NOMO-1 treated with DMSO at 0.1 percent for 48 hours (cell line): ENCODE measurements around the gene CXXC5.

ENCODE experiments used
- DNase-seq: peaks from one replicate; lab custom pipeline; 2025; ENCODE audit not compliant: unreplicated experiment; lab: John Stamatoyannopoulos, UW

Gene CXXC5

GRCh38 chr5:139650689-139651042 is 2.5 kb downstream of the CXXC5 start:
- no peak for DNase-seq

- DNase-seq, result no peak
Observed at GRCh38 chr5:139651043-139651834, 3.1 kb downstream of the CXXC5 start.

- DNase-seq, result peak; percentile 14
Observed at GRCh38 chr5:139651853-139652787, 4.0 kb downstream of the CXXC5 start.

GRCh38 chr5:139652788-139653241 is 4.7 kb downstream of the CXXC5 start:
- no peak for DNase-seq

GRCh38 chr5:139653616-139654015 is 5.5 kb downstream of the CXXC5 start:
- DNase-seq, result no peak

GRCh38 chr5:139654464-139654863 is 6.3 kb downstream of the CXXC5 start:
- no peak for DNase-seq

GRCh38 chr5:139654871-139655491 is 6.8 kb downstream of the CXXC5 start:
- no peak for DNase-seq

- no peak for DNase-seq
Observed at GRCh38 chr5:139655727-139656271, 7.7 kb downstream of the CXXC5 start.

GRCh38 chr5:139657363-139658321 is 9.5 kb downstream of the CXXC5 start:
- DNase-seq, result no peak

- DNase-seq, result no peak
Observed at GRCh38 chr5:139658501-139658927, 10.4 kb downstream of the CXXC5 start.

- no peak for DNase-seq
Observed at GRCh38 chr5:139658928-139659667, 10.9 kb downstream of the CXXC5 start.

- no peak for DNase-seq
Observed at GRCh38 chr5:139659695-139660101, 11.5 kb downstream of the CXXC5 start.

- DNase-seq, result no peak
Observed at GRCh38 chr5:139660105-139660922, 12.2 kb downstream of the CXXC5 start.

- DNase-seq, result peak; percentile 89
Observed at GRCh38 chr5:139660923-139661814, 13.0 kb downstream of the CXXC5 start.

GRCh38 chr5:139662617-139663016 is 14.5 kb downstream of the CXXC5 start:
- no peak for DNase-seq

GRCh38 chr5:139663207-139664085 is 15.3 kb downstream of the CXXC5 start:
- DNase-seq, result no peak
